ENCODE data around the gene CENPA.

DNA sequence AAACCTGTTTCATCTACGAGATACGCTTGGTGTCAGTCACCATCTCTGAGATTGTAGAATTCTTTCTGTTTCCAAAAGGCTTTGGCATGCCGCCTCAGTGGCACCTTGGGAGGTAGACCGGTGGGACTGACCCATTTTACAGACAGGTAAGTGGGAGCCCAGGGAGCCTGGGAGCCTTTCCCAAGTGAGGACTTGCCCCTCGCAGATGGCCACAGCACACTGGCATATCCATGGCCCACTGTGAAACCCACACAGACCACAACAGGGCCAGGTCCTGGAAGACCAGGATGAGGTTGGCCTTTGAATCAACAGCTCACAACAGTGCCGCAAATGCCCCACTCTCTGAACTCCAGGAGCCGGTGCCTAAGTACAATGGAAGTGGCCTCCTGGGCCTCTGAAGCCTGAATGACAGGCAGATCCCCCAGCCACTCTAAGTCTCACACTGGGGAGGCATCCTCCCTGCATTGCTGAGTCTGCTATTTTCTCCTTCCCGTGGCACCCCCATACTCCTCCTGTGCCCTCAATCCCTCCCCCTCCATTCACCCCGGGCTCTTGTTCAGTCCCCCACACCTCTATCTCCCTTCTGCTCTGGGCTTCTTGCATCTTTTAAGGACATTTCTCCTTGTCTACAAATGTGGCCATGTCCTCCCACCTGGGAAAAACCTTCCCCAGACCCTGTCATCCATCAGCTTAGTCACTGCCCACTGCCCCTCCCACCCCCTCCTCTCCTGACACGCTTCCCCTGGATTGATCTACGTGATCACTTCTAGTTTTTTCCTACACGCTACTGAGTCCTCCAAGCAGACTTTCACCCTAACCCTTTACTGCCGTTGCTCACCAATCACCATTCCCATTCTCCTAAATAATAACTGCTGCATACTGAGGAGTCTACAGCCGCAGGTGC is 26.2 kb downstream of the CENPA start:
- TF ChIP-seq POLR2A (IDR thresholded peaks at IDR 0.05; ENCODE audit: extremely low read depth, insufficient read length): no peak
- TF ChIP-seq, protein P1, sequence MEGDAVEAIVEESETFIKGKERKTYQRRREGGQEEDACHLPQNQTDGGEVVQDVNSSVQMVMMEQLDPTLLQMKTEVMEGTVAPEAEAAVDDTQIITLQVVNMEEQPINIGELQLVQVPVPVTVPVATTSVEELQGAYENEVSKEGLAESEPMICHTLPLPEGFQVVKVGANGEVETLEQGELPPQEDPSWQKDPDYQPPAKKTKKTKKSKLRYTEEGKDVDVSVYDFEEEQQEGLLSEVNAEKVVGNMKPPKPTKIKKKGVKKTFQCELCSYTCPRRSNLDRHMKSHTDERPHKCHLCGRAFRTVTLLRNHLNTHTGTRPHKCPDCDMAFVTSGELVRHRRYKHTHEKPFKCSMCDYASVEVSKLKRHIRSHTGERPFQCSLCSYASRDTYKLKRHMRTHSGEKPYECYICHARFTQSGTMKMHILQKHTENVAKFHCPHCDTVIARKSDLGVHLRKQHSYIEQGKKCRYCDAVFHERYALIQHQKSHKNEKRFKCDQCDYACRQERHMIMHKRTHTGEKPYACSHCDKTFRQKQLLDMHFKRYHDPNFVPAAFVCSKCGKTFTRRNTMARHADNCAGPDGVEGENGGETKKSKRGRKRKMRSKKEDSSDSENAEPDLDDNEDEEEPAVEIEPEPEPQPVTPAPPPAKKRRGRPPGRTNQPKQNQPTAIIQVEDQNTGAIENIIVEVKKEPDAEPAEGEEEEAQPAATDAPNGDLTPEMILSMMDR (IDR thresholded peaks at IDR 0.05; ENCODE audit: low read depth, low read length): no peak

Data from NB4 (cell line).